ENCODE data around the gene KCMF1.

KCMF1 gene

DNA sequence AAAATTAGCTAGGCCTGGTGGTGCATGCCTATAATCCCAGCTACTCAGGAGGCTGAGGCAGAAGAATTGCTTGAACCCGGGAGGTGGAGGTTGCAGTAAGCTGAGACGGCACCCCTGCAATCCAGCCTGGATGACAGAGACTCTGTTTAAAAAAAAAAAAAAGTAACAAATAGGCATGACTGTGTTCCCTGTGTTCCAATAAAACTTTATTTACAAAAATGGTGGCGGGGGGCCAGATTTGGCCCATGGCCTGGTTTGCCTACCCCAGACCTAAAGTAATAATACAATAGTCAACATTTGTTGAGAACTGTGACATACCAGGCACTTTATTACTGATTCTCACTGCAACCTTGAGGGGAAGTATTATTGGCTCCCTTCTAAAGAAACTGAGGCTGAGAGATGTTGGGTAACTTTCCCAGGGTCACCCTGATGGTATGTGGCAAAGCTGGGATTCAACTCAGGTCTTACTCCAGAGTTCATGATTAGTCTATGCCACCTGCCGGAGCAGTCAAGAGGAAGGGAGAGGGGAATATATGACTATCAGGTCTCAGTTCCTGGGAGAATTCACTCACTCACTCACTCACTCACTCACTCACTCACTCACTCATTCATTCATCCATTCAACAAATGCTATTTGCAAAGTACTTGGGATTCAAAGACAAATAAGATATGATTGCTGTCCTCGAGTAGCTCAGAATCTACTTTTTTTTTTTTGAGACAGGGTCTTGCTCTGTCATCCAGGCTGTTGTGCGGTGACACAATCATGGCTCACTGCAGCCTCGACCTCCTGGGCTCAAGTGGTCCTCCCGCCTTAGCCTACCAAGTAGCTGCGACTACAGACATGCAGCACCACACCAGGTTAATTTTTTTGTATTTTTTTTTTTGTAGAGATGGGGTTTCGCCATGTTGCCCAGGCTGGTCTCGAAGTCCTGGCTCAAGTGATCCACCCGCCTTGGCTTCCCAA, 14.3 kb upstream of the KCMF1 start:
- no peak for DNase-seq (ENCODE audit: low read depth)
- H3K4me3 ChIP-seq (ENCODE audit: low read length): no peak overlapping the region
- TF ChIP-seq, protein P1, sequence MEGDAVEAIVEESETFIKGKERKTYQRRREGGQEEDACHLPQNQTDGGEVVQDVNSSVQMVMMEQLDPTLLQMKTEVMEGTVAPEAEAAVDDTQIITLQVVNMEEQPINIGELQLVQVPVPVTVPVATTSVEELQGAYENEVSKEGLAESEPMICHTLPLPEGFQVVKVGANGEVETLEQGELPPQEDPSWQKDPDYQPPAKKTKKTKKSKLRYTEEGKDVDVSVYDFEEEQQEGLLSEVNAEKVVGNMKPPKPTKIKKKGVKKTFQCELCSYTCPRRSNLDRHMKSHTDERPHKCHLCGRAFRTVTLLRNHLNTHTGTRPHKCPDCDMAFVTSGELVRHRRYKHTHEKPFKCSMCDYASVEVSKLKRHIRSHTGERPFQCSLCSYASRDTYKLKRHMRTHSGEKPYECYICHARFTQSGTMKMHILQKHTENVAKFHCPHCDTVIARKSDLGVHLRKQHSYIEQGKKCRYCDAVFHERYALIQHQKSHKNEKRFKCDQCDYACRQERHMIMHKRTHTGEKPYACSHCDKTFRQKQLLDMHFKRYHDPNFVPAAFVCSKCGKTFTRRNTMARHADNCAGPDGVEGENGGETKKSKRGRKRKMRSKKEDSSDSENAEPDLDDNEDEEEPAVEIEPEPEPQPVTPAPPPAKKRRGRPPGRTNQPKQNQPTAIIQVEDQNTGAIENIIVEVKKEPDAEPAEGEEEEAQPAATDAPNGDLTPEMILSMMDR (conservative IDR thresholded peaks at IDR 0.05; ENCODE audit: low read depth, low read length): no peak

DNA sequence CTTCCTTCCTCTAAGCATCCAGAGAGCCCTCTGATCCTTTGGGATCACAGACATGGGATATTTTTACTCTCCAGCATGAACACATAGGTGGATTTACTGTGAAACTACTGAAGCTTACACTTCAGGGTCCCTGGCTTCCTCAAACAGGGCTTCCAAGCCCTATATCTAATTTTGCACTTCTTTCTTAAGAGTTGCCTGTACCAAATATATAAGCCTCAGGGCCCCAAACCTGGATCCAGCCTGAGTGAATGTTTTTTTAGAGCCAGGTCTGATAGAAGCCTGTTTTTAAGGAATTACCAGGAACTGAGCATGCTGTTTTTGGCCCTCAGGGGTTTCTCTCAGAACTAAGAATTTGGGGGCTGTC, 13.2 kb upstream of the KCMF1 start:
- TF ChIP-seq, protein P1 (conservative IDR thresholded peaks at IDR 0.05; ENCODE audit: low read depth, low read length): no peak
- H3K4me3 ChIP-seq (ENCODE audit: low read length): no peak overlapping the region
- DNase-seq (ENCODE audit: low read depth): no peak

DNA sequence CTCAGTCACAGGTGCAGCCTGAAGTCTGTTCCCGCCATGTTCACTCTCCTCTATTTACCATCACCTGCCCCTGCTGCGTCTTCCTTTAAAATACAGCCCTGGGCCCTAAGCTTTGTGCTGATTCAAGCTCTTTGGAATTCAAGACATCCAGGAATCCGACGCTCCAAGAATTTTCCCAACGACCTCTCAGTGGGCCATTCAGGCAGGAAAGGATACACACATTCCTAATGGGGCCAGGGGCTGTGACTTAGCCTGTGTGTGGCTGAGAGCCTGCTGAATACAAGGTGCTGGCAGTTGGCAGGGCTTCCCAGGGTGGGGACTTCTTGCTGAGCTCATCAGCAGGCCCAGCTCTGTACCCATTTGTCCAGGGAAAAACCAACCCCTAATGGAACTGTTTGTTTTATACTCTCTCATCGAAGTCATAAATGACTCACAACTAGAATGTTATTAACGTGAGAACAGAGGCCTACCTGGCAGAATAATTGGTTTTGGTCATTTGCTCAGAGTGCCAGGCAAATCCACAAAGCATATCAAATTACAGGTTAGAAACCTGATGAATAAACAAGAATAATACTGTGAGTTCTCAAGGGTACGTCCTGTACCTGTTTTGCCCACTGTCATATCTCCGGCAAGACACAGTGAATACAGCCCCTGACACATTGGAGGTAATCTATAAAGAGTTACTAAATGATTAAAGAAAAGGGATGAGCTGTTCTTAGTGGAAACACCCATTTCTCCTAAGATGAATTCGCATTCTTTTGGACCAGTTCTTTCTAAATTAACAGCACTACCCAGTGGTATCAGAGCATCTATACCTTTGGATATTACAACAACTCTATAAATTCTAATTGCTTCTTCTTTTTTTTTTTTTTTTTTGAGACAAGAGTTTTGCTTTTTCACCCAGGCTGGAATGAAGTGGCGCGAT, 12.6 kb upstream of the KCMF1 start:
- H3K4me3 ChIP-seq (ENCODE audit: low read length): no peak overlapping the region
- TF ChIP-seq, protein P1 (conservative IDR thresholded peaks at IDR 0.05; ENCODE audit: low read depth, low read length): no peak
- DNase-seq (ENCODE audit: low read depth): peak; percentile 93

DNA sequence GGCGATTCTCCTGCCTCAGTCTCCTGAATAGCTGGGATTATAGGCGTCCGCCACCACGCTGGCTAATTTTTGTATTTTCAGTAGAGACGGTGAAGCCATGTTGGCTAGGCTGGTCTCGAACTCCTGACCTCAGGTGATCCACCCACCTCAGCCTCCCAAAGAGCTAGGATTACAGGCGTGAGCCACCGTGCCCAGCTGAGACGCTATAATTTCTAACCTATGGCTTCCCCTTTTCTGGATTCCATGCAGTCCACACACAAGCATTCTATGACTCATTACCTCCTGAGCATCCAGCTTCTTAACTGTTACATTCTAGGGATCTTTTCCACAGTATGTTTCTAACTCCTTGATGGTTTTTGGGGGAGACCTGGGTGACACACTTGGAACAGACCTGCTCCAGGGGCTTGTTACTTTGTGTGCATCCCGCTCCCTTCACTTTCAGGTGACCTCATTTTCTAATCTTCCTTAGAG, 11.8 kb upstream of the KCMF1 start:
- H3K4me3 ChIP-seq (ENCODE audit: low read length): no peak overlapping the region
- DNase-seq (ENCODE audit: low read depth): peak; percentile 89
- TF ChIP-seq, protein P1 (conservative IDR thresholded peaks at IDR 0.05; ENCODE audit: low read depth, low read length): no peak

DNA sequence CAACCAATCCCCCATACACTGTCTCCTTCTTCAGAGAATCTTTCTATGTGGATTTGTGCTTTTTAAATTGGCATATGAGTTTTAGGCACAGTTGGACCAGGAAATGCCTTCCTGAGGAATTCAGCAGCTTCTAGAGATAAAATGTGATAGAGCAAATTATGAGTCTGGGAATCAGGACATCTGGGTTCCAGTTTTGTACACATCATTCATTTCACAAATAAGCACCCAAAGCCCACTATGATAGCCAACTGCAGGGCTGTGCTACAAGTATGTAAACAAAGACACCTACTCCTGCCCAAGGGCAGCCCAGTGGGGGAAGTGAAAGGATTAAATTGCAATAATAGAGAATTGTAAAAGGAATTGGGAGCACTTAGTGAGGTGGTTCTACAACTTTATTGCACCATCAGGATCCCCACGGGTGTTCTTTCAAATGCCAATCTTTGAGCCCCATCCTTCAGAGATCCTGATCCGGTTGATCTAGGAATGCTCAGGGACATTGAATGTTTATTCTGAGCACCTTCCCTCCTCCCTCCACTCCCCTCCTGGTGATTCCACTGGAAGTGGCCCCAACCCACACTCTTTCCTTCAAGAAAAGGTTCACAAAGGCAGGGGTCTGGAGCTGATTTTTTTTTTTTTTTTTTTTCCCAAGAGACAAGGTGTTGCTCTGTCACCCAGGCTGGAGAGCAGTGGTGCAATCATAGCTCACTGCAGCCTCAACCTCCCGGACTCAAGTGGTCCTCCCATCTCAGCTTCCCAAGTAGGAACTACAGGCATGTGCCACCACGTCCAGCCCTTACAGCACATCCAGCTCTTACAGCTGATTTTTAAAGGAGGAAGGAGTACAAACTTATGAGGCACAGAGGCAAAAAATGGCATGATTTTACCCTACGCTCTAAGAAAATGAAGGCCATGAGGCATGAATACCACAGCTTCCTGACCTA, 11.1 kb upstream of the KCMF1 start:
- H3K4me3 ChIP-seq (ENCODE audit: low read length): no peak overlapping the region
- TF ChIP-seq, protein P1 (conservative IDR thresholded peaks at IDR 0.05; ENCODE audit: low read depth, low read length): no peak
- DNase-seq (ENCODE audit: low read depth): no peak

DNA sequence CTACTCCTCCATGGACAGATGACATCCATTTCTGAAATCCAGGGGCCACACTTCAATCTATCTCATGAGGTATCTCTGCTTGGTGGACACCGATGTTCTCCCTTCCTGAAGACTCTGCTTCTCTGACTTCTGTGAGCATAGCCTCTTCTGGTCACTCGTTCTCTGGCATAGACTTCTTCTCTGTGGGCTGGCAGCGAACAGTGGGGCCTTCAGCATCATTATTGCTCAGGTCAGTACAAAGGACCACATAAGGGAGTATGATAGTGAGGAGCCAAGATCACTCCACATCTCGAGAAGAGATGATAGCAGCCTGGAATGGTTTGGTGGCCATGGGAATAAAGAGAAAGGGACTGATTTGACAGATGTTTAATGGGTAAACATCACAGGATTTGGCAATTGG, 8.0 kb upstream of the KCMF1 start:
- H3K4me3 ChIP-seq (ENCODE audit: low read length): no peak overlapping the region
- no peak for DNase-seq (ENCODE audit: low read depth)
- TF ChIP-seq, protein P1 (conservative IDR thresholded peaks at IDR 0.05; ENCODE audit: low read depth, low read length): no peak

All from retinal pigment epithelial cell (primary cell).